HL-60 (cell line): Measurements from ENCODE around the gene PSRC1.

Experiments used
- CTCF ChIP-seq: IDR thresholded peaks from one replicate; pipeline ENCODE4 v1.5.1; 2011; ENCODE audit warnings: low read length, control low read depth, inconsistent platforms; ENCODE audit not compliant: insufficient read depth
- GABPA ChIP-seq: IDR thresholded peaks from 2 replicates; pipeline ENCODE4 v1.6.1; 2012; ENCODE audit warnings: low read depth
- POLR2AphosphoS5 ChIP-seq: IDR thresholded peaks from 2 replicates; pipeline ENCODE4 v1.6.1; 2012; ENCODE audit warnings: low read depth
- REST ChIP-seq: IDR thresholded peaks from 2 replicates; pipeline ENCODE4 v1.6.1; 2012; ENCODE audit warnings: low read depth; ENCODE audit not compliant: insufficient replicate concordance
- SPI1 ChIP-seq: IDR thresholded peaks from 2 replicates; pipeline ENCODE4 v1.6.1; 2012; ENCODE audit warnings: low read depth, mild to moderate bottlenecking, borderline replicate concordance

- no peak for TF ChIP-seq CTCF
- no peak for TF ChIP-seq POLR2AphosphoS5
- TF ChIP-seq GABPA: no peak
- no peak for TF ChIP-seq REST
- no peak for TF ChIP-seq SPI1
These were observed 31.4 kb downstream of the PSRC1 start for GRCh38 chr1:109251277-109252166.
